Retinal pigment epithelial cell (primary cell): ENCODE data around the gene BCHE.

ENCODE experiments used
- DNase-seq: peaks from one replicate; pipeline ENCODE4 v3.0.0-alpha.2; 2010; ENCODE audit warnings: low read depth
- H3K4me3 ChIP-seq: 2 replicates; pipeline ENCODE4 v1.5.1; 2011; ENCODE audit warnings: mild to moderate bottlenecking, low read length, control low read depth, moderate library complexity
- CTCF ChIP-seq: conservative IDR thresholded peaks from 2 replicates; pipeline ENCODE4 v1.5.1; 2011; ENCODE audit warnings: low read depth, low read length, control low read depth, inconsistent platforms

BCHE gene

GRCh38 chr3:165874663-165875489, 37.7 kb upstream of the BCHE start:
- DNase-seq = no peak
- no peak overlapping the region for H3K4me3 ChIP-seq
- no peak for TF ChIP-seq CTCF

- TF ChIP-seq CTCF = no peak
Observed at GRCh38 chr3:165868088-165868487, 30.9 kb upstream of the BCHE start.

GRCh38 chr3:165859061-165859460, 21.8 kb upstream of the BCHE start:
- no peak for DNase-seq
- no peak overlapping the region for H3K4me3 ChIP-seq
- no peak for TF ChIP-seq CTCF

More at GRCh38 chr3:165868088-165868487, 30.9 kb upstream of the BCHE start:
- no peak overlapping the region for H3K4me3 ChIP-seq
- DNase-seq = no peak

- H3K4me3 ChIP-seq = no peak overlapping the region
- no peak for TF ChIP-seq CTCF
- peak; percentile 71 for DNase-seq
Observed at GRCh38 chr3:165855581-165855980, 18.4 kb upstream of the BCHE start.

- peak; percentile 54 for TF ChIP-seq CTCF
- DNase-seq = no peak
- H3K4me3 ChIP-seq = no peak overlapping the region
Observed at GRCh38 chr3:165854696-165855095, 17.5 kb upstream of the BCHE start.

GRCh38 chr3:165852711-165853110, 15.5 kb upstream of the BCHE start:
- H3K4me3 ChIP-seq = no peak overlapping the region
- TF ChIP-seq CTCF = no peak
- no peak for DNase-seq

GRCh38 chr3:165852191-165852590, 15.0 kb upstream of the BCHE start:
- H3K4me3 ChIP-seq = no peak overlapping the region
- no peak for DNase-seq
- no peak for TF ChIP-seq CTCF
